ENCODE results near the gene SLC25A43.

The SLC25A43 gene

GRCh38 chrX:119393144-119393543, 6.0 kb upstream of the SLC25A43 start:
- H3K4me3 ChIP-seq (ENCODE audit: low read depth, low read length): no peak overlapping the region
- DNase-seq (ENCODE audit: low read depth): no peak
- TF ChIP-seq CTCF (IDR thresholded peaks at IDR 0.05; ENCODE audit: insufficient read depth, low read depth, low read length, missing control alignments): no peak

GRCh38 chrX:119398587-119398973, 556 bp upstream of the SLC25A43 start:
- TF ChIP-seq CTCF (IDR thresholded peaks at IDR 0.05; ENCODE audit: insufficient read depth, low read depth, low read length, missing control alignments): no peak
- DNase-seq (ENCODE audit: low read depth): peak; percentile 14
- H3K4me3 ChIP-seq (ENCODE audit: low read depth, low read length): peak overlapping the region; percentile 80

- no peak for DNase-seq (ENCODE audit: low read depth)
- H3K4me3 ChIP-seq (ENCODE audit: low read depth, low read length): peak overlapping the region; percentile 80
- no peak for TF ChIP-seq CTCF (IDR thresholded peaks at IDR 0.05; ENCODE audit: insufficient read depth, low read depth, low read length, missing control alignments)
Observed at GRCh38 chrX:119399772-119400101, 601 bp downstream of the SLC25A43 start.

GRCh38 chrX:119401569-119401968, 2.4 kb downstream of the SLC25A43 start:
- H3K4me3 ChIP-seq (ENCODE audit: low read depth, low read length): no peak overlapping the region
- DNase-seq (ENCODE audit: low read depth): no peak
- TF ChIP-seq CTCF (IDR thresholded peaks at IDR 0.05; ENCODE audit: insufficient read depth, low read depth, low read length, missing control alignments): no peak

GRCh38 chrX:119402588-119402987, 3.5 kb downstream of the SLC25A43 start:
- H3K4me3 ChIP-seq (ENCODE audit: low read depth, low read length): no peak overlapping the region
- no peak for TF ChIP-seq CTCF (IDR thresholded peaks at IDR 0.05; ENCODE audit: insufficient read depth, low read depth, low read length, missing control alignments)
- no peak for DNase-seq (ENCODE audit: low read depth)

GRCh38 chrX:119406776-119407175, 7.6 kb downstream of the SLC25A43 start:
- H3K4me3 ChIP-seq (ENCODE audit: low read depth, low read length): no peak overlapping the region
- DNase-seq (ENCODE audit: low read depth): no peak
- TF ChIP-seq CTCF (IDR thresholded peaks at IDR 0.05; ENCODE audit: insufficient read depth, low read depth, low read length, missing control alignments): no peak

GRCh38 chrX:119407681-119408080, 8.5 kb downstream of the SLC25A43 start:
- H3K4me3 ChIP-seq (ENCODE audit: low read depth, low read length): no peak overlapping the region
- no peak for TF ChIP-seq CTCF (IDR thresholded peaks at IDR 0.05; ENCODE audit: insufficient read depth, low read depth, low read length, missing control alignments)
- DNase-seq (ENCODE audit: low read depth): no peak

Measured in GM12865 (cell line).